ENCODE measurements around the gene PRR13. TPM values are rescaled to one million over a fixed set of nuclear protein-coding genes. Genes with fewer than 3 reads are reported as not detected.

PRR13 gene
- total and polyA plus RNA-seq, 9 of the 15 experiments (the other 6 are each of a cell fraction or from before 2014, with no cell fraction given): 117 to 835 (median 285) TPM

- TF ChIP-seq HDAC2 (IDR thresholded peaks at IDR 0.05): peak; percentile 81; the same call in 1 of the 2 replicates
- TF ChIP-seq SAFB (IDR thresholded peaks at IDR 0.05; ENCODE audit: borderline replicate concordance, low read depth, low read length): 0 out of 2 replicates have a peak, but pooled peaks have one; percentile 14
- TF ChIP-seq NR2C1 (IDR thresholded peaks at IDR 0.05): peak; percentile 100
- peak; percentile 100 for TF ChIP-seq NR2C1 (tag; IDR thresholded peaks at IDR 0.05)
- TF ChIP-seq MTA3 (IDR thresholded peaks at IDR 0.05; ENCODE audit: borderline replicate concordance): peak; percentile 96
- TF ChIP-seq BRCA1 (IDR thresholded peaks at IDR 0.05): no peak
- no peak for TF ChIP-seq BRCA1 (CRISPR knock-in tag; IDR thresholded peaks at IDR 0.05)
- no peak for TF ChIP-seq ZNF12 (CRISPR knock-in tag; IDR thresholded peaks at IDR 0.05)
- TF ChIP-seq ELF2 (CRISPR knock-in tag; IDR thresholded peaks at IDR 0.05): no peak
- peak; percentile 87 to 93 for TF ChIP-seq MAZ (CRISPR knock-in tag; conservative IDR thresholded peaks at IDR 0.05 in 1 of 2, IDR thresholded peaks at IDR 0.05 in 1 of 2)
- TF ChIP-seq CHD1 (IDR thresholded peaks at IDR 0.05; ENCODE audit: low read length): no peak
- TF ChIP-seq E2F3 (CRISPR knock-in tag; IDR thresholded peaks at IDR 0.05): no peak
- peak; percentile 82 for TF ChIP-seq RBM39 (optimal IDR thresholded peaks at IDR 0.05; ENCODE audit: low read depth, low read length)
- peak; percentile 72 for TF ChIP-seq PKNOX1 (IDR thresholded peaks at IDR 0.05)
- TF ChIP-seq SMC3 (conservative IDR thresholded peaks at IDR 0.05; ENCODE audit: insufficient read depth, low read depth, low read length): 0 out of 2 replicates have a peak, but pooled peaks have one; percentile 54
- TF ChIP-seq ETV6 (IDR thresholded peaks at IDR 0.05; ENCODE audit: borderline replicate concordance in 1 of 2, low read depth in 2 of 2, low read length in 1 of 2): 0 out of 4 replicates have a peak, but pooled peaks of 1 of the 2 experiments have one; percentile 36
- TF ChIP-seq ETV6 (CRISPR knock-in tag; IDR thresholded peaks at IDR 0.05; ENCODE audit: borderline replicate concordance): no peak
- TF ChIP-seq MYC (IDR thresholded peaks at IDR 0.05; ENCODE audit: low read depth, low read length): peak; percentile 79
- TF ChIP-seq MYC (CRISPR knock-in tag; IDR thresholded peaks at IDR 0.05; ENCODE audit: borderline replicate concordance, low read depth): no peak
- TF ChIP-seq PHF8 (IDR thresholded peaks at IDR 0.05; ENCODE audit: borderline replicate concordance, low read length): no peak
- TF ChIP-seq SMAD3 (CRISPR knock-in tag; conservative IDR thresholded peaks at IDR 0.05): peak; percentile 76
- TF ChIP-seq TRIM28 (IDR thresholded peaks at IDR 0.05): peak; percentile 86; the same call in 1 of the 2 replicates
- TF ChIP-seq MYNN (IDR thresholded peaks at IDR 0.05): peak; percentile 68
- TF ChIP-seq MYNN (CRISPR knock-in tag; IDR thresholded peaks at IDR 0.05): no peak
- peak in 1 of 2 experiments; percentile 69; a peak in 3 of 4 replicates for TF ChIP-seq KDM1A (IDR thresholded peaks at IDR 0.05)
- TF ChIP-seq BCOR (IDR thresholded peaks at IDR 0.05): peak; percentile 57; the same call in 1 of the 2 replicates
- TF ChIP-seq COPS2 (conservative IDR thresholded peaks at IDR 0.05): no peak
- TF ChIP-seq, protein P1, sequence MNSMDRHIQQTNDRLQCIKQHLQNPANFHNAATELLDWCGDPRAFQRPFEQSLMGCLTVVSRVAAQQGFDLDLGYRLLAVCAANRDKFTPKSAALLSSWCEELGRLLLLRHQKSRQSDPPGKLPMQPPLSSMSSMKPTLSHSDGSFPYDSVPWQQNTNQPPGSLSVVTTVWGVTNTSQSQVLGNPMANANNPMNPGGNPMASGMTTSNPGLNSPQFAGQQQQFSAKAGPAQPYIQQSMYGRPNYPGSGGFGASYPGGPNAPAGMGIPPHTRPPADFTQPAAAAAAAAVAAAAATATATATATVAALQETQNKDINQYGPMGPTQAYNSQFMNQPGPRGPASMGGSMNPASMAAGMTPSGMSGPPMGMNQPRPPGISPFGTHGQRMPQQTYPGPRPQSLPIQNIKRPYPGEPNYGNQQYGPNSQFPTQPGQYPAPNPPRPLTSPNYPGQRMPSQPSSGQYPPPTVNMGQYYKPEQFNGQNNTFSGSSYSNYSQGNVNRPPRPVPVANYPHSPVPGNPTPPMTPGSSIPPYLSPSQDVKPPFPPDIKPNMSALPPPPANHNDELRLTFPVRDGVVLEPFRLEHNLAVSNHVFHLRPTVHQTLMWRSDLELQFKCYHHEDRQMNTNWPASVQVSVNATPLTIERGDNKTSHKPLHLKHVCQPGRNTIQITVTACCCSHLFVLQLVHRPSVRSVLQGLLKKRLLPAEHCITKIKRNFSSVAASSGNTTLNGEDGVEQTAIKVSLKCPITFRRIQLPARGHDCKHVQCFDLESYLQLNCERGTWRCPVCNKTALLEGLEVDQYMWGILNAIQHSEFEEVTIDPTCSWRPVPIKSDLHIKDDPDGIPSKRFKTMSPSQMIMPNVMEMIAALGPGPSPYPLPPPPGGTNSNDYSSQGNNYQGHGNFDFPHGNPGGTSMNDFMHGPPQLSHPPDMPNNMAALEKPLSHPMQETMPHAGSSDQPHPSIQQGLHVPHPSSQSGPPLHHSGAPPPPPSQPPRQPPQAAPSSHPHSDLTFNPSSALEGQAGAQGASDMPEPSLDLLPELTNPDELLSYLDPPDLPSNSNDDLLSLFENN (IDR thresholded peaks at IDR 0.05; ENCODE audit: low read depth in 2 of 2, low read length in 2 of 2): peak in 1 of 2 experiments; percentile 67; a peak in 2 of 4 replicates
Observed at GRCh38 chr12:53451661-53452158, 10.2 kb downstream of the PRR13 start, which contains the start of gene PCBP2 (continued).

All from K562 (cell line).